GM19467 (cell line): Measurements from ENCODE around the gene ZNF69.
"Not testable (repeated sequence)": the region's sequence is repeated elsewhere in the genome, so short reads cannot be mapped to it uniquely, and the experiment has no call there.

ENCODE experiments used
- ATAC-seq: cut with Tn5 transposase; IDR thresholded peaks from one replicate; pipeline ENCODE4 v1.9.1; 2021; ENCODE audit warnings: mild to moderate bottlenecking, moderate library complexity; ENCODE audit not compliant: unreplicated experiment

Gene ZNF69

DNA sequence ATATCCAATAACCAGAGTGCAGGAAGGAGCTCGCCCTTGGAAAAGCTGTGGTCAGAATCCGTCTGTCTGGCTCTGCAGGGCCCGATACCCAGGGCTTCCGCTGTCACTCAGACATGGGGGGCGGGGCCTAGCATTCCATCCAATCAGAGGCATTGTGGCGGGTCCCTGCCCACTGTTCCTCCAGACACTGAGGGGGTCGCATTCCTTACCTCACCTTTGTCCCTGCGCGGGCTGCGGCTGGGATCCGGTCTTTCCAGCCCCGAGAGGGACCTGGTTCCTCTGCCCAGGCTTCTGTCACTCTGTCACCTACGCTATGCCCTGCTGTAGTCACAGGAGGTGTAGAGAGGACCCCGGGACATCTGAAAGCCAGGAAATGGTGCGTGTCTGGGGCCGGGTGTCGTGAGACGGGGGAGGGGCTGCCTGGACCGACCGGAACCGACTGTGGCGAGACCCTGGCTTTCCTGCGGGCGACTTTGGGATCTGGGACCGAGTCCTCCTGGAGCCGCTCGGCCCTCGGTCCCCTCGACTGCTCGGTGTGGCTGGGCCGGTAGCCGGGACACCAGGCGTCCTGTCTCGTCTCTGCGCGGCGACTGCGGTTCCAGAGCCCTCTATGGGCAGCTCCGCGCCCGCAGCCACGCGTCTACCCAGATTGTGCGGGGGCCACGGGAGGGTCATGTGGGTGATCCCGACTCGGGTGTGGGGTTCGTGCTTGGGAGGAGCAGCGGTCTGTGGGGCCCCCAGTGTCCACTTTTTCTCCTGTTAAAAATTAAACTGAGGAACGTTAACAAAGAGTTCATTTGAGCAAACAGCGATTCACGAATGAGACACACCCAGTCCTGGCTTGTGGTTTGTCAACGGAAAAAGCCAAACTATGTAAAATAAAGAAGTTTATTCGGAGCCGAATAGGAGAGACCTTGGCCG is at the start of gene ZNF69:
Gene ZNF69 (plus strand): TSS at position 172 of the 921 bp plus-strand sequence. CDS start 142 bp downstream, at position 314.
- ATAC-seq: no peak

DNA sequence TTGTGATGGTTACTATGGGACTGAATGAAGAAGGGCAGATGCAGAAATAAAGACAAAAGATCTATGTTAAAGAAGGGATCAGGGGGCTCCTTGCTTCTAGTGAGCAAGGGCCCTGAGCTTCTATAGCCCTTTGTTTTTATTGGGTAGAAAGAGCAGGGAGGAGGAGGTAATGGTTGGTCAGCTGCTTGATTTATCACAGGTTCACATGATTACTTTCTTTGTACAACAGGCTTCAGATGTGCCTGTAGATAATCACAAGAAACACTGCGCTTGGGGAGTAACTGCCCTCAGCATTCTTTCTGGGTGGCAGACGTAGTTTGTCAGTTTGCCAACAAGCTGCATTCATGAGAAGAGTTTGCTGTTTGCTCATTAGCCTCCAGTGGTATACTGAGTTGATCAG is 43.9 kb upstream of the ZNF69 start:
- ATAC-seq: no peak

GRCh38 chr19:11847615-11848014 is 40.0 kb upstream of the ZNF69 start:
- not testable (repeated sequence) for ATAC-seq

DNA sequence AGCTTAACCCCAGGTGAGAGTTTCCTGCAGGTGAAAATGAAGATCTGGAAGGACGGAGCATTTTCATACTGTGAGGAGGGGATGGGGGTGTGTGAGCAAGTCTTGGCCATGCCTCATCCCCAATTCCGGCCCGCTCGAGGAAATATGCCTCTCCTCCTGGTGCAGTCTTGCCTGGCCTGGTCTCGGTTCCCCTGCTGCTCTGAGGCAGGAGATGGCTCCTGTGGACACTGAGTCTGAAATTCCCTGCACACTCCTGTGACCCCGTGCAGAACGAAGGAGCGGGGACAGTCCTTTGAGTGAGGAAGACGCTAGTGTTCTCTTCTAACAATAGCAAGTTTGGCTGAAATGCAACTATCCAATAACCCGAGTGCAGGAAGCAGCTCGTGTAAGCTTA is 39.4 kb upstream of the ZNF69 start:
- no peak for ATAC-seq

DNA sequence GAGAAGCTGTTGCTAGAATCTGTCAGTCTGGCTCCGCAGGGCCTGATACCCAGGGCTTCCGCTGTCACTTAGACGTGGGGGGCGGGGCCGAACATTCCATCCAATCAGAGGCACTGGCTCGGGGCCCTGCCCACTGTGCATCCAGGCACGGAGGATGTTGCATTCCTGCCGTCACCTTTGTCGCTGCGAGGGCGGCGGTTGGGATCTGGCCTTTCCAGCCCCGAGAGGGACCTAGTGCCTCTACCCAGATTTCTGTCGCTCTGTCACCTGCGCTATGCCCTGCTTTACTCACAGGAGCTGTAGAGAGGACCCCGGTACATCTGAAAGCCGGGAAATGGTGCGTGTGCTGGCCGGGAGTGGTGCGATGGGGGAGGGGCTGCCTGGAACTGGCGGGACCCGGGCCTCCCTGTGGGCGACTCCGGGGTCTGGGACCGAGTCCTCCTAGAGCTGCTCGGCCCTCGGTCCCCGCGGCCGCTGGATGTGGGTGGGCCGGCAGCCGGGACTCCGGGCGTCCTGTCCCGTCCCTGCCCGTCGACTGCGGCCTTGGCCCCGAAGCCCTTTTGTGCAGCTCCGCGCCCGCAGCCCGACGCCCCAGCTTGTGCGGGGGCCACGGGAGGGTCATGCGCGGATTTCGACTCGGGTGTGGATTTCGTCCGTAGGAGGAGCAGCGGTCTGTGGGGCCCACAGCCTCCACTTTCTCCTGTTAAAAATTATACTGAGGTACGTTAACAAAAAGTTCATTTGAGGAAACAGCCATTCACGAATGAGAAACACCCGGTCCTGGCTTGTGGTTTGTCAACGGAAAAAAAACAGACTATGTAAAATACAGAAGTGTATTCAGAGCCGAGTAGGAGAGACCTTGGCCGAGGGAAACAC is 38.8 kb upstream of the ZNF69 start, which contains the start of gene ZNF439:
Gene ZNF439 (plus strand): TSS at position 133 of the 876 bp plus-strand sequence. CDS start 142 bp downstream, at position 275.
- no peak for ATAC-seq

DNA sequence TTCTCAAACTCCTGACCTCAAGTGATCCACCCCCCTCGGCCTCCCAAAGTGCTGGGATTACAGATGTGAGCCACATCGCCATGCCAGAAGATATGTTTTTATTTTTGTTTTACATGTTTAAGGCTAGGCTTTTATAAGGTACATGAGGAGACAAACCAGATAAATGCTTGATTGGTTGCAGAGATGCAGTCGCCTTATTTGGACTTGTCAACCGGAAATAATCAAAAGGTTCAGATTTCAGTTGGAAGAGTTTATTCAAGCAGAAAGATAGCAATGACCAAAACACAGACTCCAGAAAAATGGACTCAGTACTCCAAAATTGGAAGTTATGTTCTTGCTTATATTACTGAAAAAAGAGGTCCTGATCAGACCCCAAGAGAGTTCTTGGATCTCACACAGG is 37.3 kb upstream of the ZNF69 start:
- ATAC-seq: not testable (repeated sequence)

DNA sequence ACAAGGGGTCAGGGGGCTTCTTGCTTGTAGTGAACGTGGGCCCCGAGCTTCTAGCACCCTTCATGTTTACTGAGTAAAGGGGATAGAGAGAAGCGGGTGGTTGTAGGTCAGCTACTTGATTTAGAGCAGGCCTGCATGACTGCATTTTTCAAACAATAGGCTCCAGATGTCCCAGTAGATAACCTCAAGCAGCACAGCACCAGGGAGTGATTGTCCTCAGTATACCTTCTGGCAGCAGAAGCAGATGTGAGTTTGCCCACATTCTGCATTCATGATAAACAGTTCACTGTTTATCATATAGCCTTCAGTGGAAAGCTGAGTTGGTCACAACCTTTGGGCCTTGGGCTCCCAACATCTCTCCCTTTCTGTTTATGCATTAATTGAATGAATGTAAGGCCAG is 34.2 kb upstream of the ZNF69 start:
- ATAC-seq: no peak

DNA sequence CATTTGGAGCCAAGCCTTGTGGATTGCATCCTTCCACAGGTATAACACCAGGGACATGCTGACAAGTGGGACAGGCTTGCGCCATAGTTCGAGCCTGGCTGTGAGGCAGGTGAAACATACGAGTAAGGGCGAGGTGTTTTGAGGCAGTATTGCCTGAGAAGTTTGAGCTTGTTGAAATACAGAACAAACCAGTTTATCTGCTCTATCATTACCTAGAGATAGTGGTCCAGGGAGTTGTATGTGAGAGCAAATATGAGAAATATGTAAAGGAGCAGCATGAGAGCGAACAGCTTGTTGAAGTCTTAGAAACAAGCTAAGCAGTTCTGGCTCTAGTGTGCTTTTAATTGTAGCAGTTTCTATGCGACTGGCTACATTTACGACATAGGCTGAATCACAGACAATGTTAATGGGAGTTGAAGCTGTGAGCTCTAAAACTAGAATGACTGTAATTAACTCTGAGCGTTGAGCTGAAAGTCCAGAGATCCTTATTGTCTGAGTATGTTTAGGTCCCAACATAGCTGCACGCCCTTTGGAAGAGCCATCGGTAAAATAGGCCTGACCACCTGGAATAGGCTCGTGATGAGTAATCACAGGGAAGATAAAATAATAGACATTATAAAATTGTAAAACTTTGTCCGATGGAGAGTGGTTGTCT is 30.9 kb upstream of the ZNF69 start:
- ATAC-seq: no peak

GRCh38 chr19:11860721-11861120 is 26.9 kb upstream of the ZNF69 start:
- no peak for ATAC-seq

GRCh38 chr19:11861301-11861700 is 26.3 kb upstream of the ZNF69 start:
- ATAC-seq: no peak

- ATAC-seq: not testable (repeated sequence)
These were observed 19.8 kb upstream of the ZNF69 start for GRCh38 chr19:11867766-11868165.

- ATAC-seq: no peak
These were observed 19.4 kb upstream of the ZNF69 start for GRCh38 chr19:11868188-11868587.

DNA sequence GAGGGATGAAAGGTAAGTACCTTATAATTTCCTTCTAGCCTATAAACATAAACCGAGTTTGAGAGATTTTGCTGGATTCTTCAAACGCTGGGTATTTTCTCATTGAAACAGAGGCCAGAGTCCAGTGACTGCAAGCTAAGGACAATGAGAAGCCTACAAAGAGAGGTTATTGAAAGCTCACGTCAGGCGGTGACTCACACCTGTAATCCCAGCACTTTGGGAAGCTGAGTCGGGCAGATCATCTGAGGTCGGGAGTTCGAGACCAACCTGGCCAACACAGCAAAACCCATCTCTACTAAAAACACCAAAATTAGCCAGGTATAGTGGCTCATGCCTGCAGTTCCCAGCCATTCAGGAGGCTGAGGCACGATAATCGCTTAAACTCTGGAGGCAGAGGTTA is 15.0 kb upstream of the ZNF69 start:
- ATAC-seq: no peak

DNA sequence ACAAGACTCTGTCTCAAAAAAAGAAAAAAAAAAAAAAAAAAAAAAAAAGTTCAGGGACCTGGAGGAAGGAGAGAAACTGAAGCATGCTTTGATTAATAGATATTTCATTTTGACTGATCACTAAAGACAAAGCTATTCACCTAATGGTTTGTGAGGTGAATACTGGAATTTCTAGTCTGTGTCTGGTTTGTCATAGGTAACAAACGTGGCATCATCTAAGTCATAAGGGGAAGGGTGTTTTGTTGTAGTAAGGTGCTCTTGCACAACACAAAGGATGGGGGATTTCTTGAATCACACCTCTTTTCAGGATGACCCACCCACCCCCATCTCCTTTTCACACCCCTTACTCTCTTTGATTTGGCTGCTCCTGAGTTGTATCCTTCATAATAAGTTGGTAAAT is 13.8 kb upstream of the ZNF69 start:
- no peak for ATAC-seq

- not testable (repeated sequence) for ATAC-seq
These were observed 7.8 kb upstream of the ZNF69 start for GRCh38 chr19:11879687-11880266.

- no peak for ATAC-seq
These were observed 7.0 kb upstream of the ZNF69 start for GRCh38 chr19:11880598-11880997.

DNA sequence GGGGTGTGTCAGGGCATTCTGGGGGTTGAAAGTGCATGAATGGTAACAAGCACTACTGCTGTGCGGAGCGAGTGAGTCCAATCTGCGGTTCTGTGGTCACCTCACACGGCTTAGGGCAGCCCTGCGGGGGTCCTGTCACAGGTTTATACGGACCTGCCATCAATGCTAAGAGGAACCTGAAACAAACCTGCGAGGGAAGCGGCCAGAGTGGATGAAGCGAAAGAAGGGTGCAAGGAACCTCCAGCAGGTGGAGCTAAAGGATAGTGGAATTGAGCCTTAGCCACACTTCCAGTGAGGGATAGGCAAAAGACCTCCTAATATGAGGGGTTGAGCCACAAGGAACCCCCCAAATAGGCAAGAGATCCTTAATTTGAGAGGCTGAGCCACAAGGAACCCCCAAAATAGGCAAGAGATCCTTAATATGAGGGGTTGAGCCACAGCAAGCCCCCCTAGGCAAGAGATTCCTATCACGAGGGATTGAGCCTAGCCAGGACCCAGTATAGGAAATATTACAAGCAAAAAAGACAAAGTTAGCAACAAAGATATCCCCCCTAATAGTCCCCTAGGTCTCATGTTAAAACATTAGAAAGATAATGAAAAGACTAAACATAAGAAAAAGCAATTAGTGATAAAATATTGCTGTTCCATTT is 6.3 kb upstream of the ZNF69 start:
- ATAC-seq: no peak

DNA sequence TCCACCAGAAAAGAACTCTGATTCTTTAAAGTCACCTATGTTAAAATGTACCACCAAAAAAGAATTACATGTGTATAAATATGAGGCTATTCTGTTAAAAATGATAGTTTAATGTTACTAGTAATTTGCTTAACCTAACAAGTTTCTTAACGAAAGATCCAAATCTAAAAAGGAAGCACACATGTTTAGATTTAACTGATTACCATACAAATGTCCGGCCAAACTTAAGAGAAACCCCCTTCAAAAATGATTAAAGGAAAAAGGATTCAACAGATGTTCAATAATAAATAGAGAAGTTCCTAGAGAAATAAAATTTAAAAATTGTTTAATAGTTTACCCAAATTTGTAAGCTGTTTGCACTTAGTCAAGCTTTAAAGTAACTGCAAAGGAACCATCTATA is 5.0 kb upstream of the ZNF69 start:
- no peak for ATAC-seq

GRCh38 chr19:11887234-11887610 is 360 bp upstream of the ZNF69 start:
- no peak for ATAC-seq

DNA sequence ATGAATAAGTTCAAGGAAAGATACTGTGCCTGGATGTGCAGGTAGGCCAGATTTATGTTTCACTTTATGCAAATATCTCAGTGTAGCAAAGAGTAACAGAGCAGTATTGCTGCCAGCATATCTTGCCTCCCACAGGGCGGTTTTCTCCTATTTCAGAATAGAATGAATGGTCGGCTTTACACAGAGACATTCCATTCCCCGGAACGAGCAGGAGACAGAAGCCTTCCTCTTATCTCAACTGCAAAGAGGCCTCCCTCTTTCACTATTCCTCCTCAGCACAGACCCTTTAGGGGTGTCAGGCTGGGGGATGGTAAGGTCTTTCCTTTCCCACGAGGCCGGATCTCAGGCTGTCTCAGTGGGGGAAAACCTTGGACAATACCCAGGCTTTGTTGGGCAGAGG is 2.3 kb downstream of the ZNF69 start:
- not testable (repeated sequence) for ATAC-seq
